ENCODE measurements around the gene ZNF280A.

GRCh38 chr22:22515890-22516289 is 4.2 kb downstream of the ZNF280A start:
- TF ChIP-seq CTCF (IDR thresholded peaks at IDR 0.05): no peak
- TF ChIP-seq POLR2A (IDR thresholded peaks at IDR 0.05): no peak
- TF ChIP-seq POLR2AphosphoS5 (IDR thresholded peaks at IDR 0.05): no peak

Measured in breast epithelium (tissue), 3 donors.